Trophoblast cell (in vitro differentiated cells and primary cell): Measurements from ENCODE around the gene TADA1.

ENCODE experiments used
- DNase-seq, 2 donors: peaks; one replicate each; pipeline ENCODE4 v3.0.0-alpha.2; 2016
- H2AFZ ChIP-seq: 2 replicates; pipeline ENCODE4 v1.6.1; 2013; ENCODE audit warnings: low read length, moderate library complexity, mild to moderate bottlenecking; ENCODE audit not compliant: insufficient read depth, poor library complexity
- H2AK5ac ChIP-seq: 2 replicates; pipeline ENCODE4 v1.6.1; 2013; ENCODE audit warnings: mild to moderate bottlenecking, low read length
- H2BK120ac ChIP-seq: 2 replicates; pipeline ENCODE4 v1.6.1; 2013; ENCODE audit warnings: low read length, mild to moderate bottlenecking, moderate library complexity; ENCODE audit not compliant: insufficient read depth, poor library complexity
- H2BK12ac ChIP-seq: 2 replicates; pipeline ENCODE4 v1.6.1; 2013; ENCODE audit warnings: mild to moderate bottlenecking, low read length, moderate library complexity
- H2BK5ac ChIP-seq: 2 replicates; pipeline ENCODE4 v1.6.1; 2013; ENCODE audit warnings: low read length, low read depth, moderate library complexity, mild to moderate bottlenecking; ENCODE audit not compliant: poor library complexity
- H3K14ac ChIP-seq: 2 replicates; pipeline ENCODE4 v1.6.1; 2013; ENCODE audit warnings: mild to moderate bottlenecking, low read length
- H3K18ac ChIP-seq: 2 replicates; pipeline ENCODE4 v1.6.1; 2013; ENCODE audit warnings: mild to moderate bottlenecking, low read length
- H3K23ac ChIP-seq: 2 replicates; pipeline ENCODE4 v1.6.1; 2013; ENCODE audit warnings: low read length
- H3K27ac ChIP-seq: 2 replicates; pipeline ENCODE4 v1.5.1; 2013; ENCODE audit warnings: low read depth, mild to moderate bottlenecking, inconsistent platforms, low read length, moderate library complexity
- H3K27me3 ChIP-seq: 2 replicates; pipeline ENCODE4 v1.6.1; 2013; ENCODE audit warnings: inconsistent platforms, mild to moderate bottlenecking, low read length, moderate library complexity; ENCODE audit not compliant: insufficient read depth
- H3K36me3 ChIP-seq, 2 experiments: 1 replicate in 1 of 2; 2 replicates in 1 of 2; pipeline ENCODE4 v1.6.1; 2013; ENCODE audit warnings: low read length in 2 of 2, mild to moderate bottlenecking in 2 of 2, moderate library complexity in 1 of 2; ENCODE audit not compliant: insufficient read depth in 2 of 2, control insufficient read depth in 1 of 2
- H3K4ac ChIP-seq: 2 replicates; pipeline ENCODE4 v1.6.1; 2013; ENCODE audit warnings: low read depth, mild to moderate bottlenecking, low read length, moderate library complexity
- H3K4me1 ChIP-seq, 2 experiments: 1 replicate in 1 of 2; 2 replicates in 1 of 2; pipeline ENCODE4 v1.6.1; 2013; ENCODE audit warnings: low read length in 2 of 2, mild to moderate bottlenecking in 2 of 2, moderate library complexity in 1 of 2; ENCODE audit not compliant: insufficient read depth in 2 of 2, control insufficient read depth in 1 of 2
- H3K4me2 ChIP-seq: 2 replicates; pipeline ENCODE4 v1.6.1; 2013; ENCODE audit warnings: inconsistent platforms, mild to moderate bottlenecking, low read length, moderate library complexity
- H3K4me3 ChIP-seq: 2 replicates; pipeline ENCODE4 v1.5.1; 2013; ENCODE audit warnings: mild to moderate bottlenecking, low read depth, low read length, inconsistent platforms
- H3K79me1 ChIP-seq: one replicate; pipeline ENCODE4 v1.6.1; 2013; ENCODE audit warnings: low read length
- H3K79me2 ChIP-seq: 2 replicates; pipeline ENCODE4 v1.6.1; 2013; ENCODE audit warnings: low read length, mild to moderate bottlenecking; ENCODE audit not compliant: control insufficient read depth, insufficient read depth, poor library complexity
- H3K9ac ChIP-seq: 2 replicates; pipeline ENCODE4 v1.6.1; 2013; ENCODE audit warnings: mild to moderate bottlenecking, low read length
- H3K9me3 ChIP-seq: 2 replicates; pipeline ENCODE4 v1.6.1; 2013; ENCODE audit warnings: low read depth, mild to moderate bottlenecking, control low read depth, inconsistent platforms, low read length; ENCODE audit not compliant: insufficient read depth
- H4K12ac ChIP-seq: 2 replicates; pipeline ENCODE4 v1.6.1; 2013; ENCODE audit warnings: low read depth, mild to moderate bottlenecking, low read length, moderate library complexity
- H4K8ac ChIP-seq: 2 replicates; pipeline ENCODE4 v1.6.1; 2013; ENCODE audit warnings: low read depth, mild to moderate bottlenecking, low read length, moderate library complexity
- H4K91ac ChIP-seq: one replicate; pipeline ENCODE4 v1.6.1; 2013; ENCODE audit warnings: low read depth, mild to moderate bottlenecking, low read length, moderate library complexity
- WGBS: extraction: QIAGEN DNeasy Blood & Tissue Kit; methylation state at CpG from one replicate; pipeline ENCODE4 v1.1.7; 2013; ENCODE audit warnings: missing lambda C conversion rate; ENCODE audit not compliant: insufficient read length, insufficient coverage; ENCODE audit errors: extremely low coverage; 5-methylcytosine and 5-hydroxymethylcytosine counted together

TADA1 gene

GRCh38 chr1:166869318-166870099, 6.6 kb downstream of the TADA1 start:
- Histone ChIP-seq H3K9ac (no peak overlapping the region), H4K91ac (no peak overlapping the region), H3K9me3 (no peaks in the 10 kb centered on the region), H3K4me2 (no peak overlapping the region), H2BK120ac (no peak overlapping the region), H3K4ac (no peak overlapping the region), H3K27ac (no peak overlapping the region), H3K4me3 (no peak overlapping the region), H3K27me3 (no peaks in the 10 kb centered on the region), H2BK12ac (no peak overlapping the region), H3K79me2 (no peaks in the 10 kb centered on the region), H4K12ac (no peak overlapping the region), H2AK5ac (no peak overlapping the region), H3K79me1 (no peaks in the 10 kb centered on the region), H3K4me1 (no peaks in the 10 kb centered on the region), H3K18ac (no peak overlapping the region), H2AFZ (no peak overlapping the region), H4K8ac (no peak overlapping the region), H3K14ac (no peak overlapping the region), H3K23ac (no peak overlapping the region), H3K36me3 (peaks cover 7 to 8% of the 10 kb centered on the region in 2 experiments), H2BK5ac (no peak overlapping the region)
- DNase-seq, result no peak
- no CpG with 5 or more reads among the region's 3 CpGs for WGBS

GRCh38 chr1:166868639-166869038, 7.4 kb downstream of the TADA1 start:
- Histone ChIP-seq H3K4me2 (no peak overlapping the region), H3K27ac (no peak overlapping the region)
- no CpG with 5 or more reads among the region's 7 CpGs for WGBS

GRCh38 chr1:166865926-166866325, 10.1 kb downstream of the TADA1 start:
- H2BK120ac ChIP-seq, result no peak overlapping the region
- no peak overlapping the region for H4K8ac ChIP-seq
- H3K9ac ChIP-seq, result no peak overlapping the region
- no peak overlapping the region for H3K27ac ChIP-seq
- H4K91ac ChIP-seq, result no peak overlapping the region
- no peaks in the 10 kb centered on the region for H3K27me3 ChIP-seq
- DNase-seq, result peak; percentile 48 to 74
- no peak overlapping the region for H3K18ac ChIP-seq
- no peak overlapping the region for H4K12ac ChIP-seq
- H3K9me3 ChIP-seq, result no peaks in the 10 kb centered on the region
- no peak overlapping the region for H2BK12ac ChIP-seq
- no peaks in the 10 kb centered on the region for H3K79me2 ChIP-seq
- no CpG with 5 or more reads among the region's 5 CpGs for WGBS
- no peak overlapping the region for H2AK5ac ChIP-seq
- no peak overlapping the region for H3K14ac ChIP-seq
- peaks cover 14% of the 10 kb centered on the region in 2 experiments for H3K36me3 ChIP-seq
- no peak overlapping the region for H3K4me3 ChIP-seq
- H2BK5ac ChIP-seq, result no peak overlapping the region
- H3K23ac ChIP-seq, result no peak overlapping the region
- H2AFZ ChIP-seq, result no peak overlapping the region
- H3K4me2 ChIP-seq, result no peak overlapping the region
- no peak overlapping the region for H3K4ac ChIP-seq
- H3K4me1 ChIP-seq, result no peaks in the 10 kb centered on the region
- no peaks in the 10 kb centered on the region for H3K79me1 ChIP-seq

More at GRCh38 chr1:166868639-166869038, 7.4 kb downstream of the TADA1 start:
- Histone ChIP-seq H4K12ac (no peak overlapping the region), H3K14ac (no peak overlapping the region), H3K27me3 (no peaks in the 10 kb centered on the region), H4K8ac (no peak overlapping the region), H2AFZ (no peak overlapping the region), H2AK5ac (no peak overlapping the region), H3K4ac (no peak overlapping the region), H3K18ac (no peak overlapping the region), H4K91ac (no peak overlapping the region), H3K9ac (no peak overlapping the region), H3K4me3 (no peak overlapping the region), H3K9me3 (no peaks in the 10 kb centered on the region), H3K23ac (no peak overlapping the region), H2BK5ac (no peak overlapping the region), H2BK120ac (no peak overlapping the region), H3K4me1 (no peaks in the 10 kb centered on the region), H3K79me1 (no peaks in the 10 kb centered on the region), H3K79me2 (no peaks in the 10 kb centered on the region), H3K36me3 (peaks cover 9 to 12% of the 10 kb centered on the region in 2 experiments), H2BK12ac (no peak overlapping the region)
- no peak for DNase-seq

GRCh38 chr1:166859597-166859996, 16.5 kb downstream of the TADA1 start:
- no peak overlapping the region for H3K4me3 ChIP-seq
- no peak overlapping the region for H3K18ac ChIP-seq
- WGBS, result no CpG with 5 or more reads among the region's 5 CpGs
- no peak overlapping the region for H4K91ac ChIP-seq
- no peak for DNase-seq
- no peak overlapping the region for H4K12ac ChIP-seq
- H3K23ac ChIP-seq, result no peak overlapping the region
- no peaks in the 10 kb centered on the region for H3K79me1 ChIP-seq
- no peaks in the 10 kb centered on the region for H3K27me3 ChIP-seq
- no peak overlapping the region for H3K14ac ChIP-seq
- no peak overlapping the region for H3K9ac ChIP-seq
- no peak overlapping the region for H2AFZ ChIP-seq
- H2BK12ac ChIP-seq, result no peak overlapping the region
- no peak overlapping the region for H4K8ac ChIP-seq
- no peak overlapping the region for H3K4ac ChIP-seq
- no peak overlapping the region for H2AK5ac ChIP-seq
- H3K4me2 ChIP-seq, result no peak overlapping the region
- no peaks in the 10 kb centered on the region for H3K9me3 ChIP-seq
- H2BK5ac ChIP-seq, result no peak overlapping the region
- peaks cover 23 to 30% of the 10 kb centered on the region in 2 experiments for H3K36me3 ChIP-seq
- no peaks in the 10 kb centered on the region for H3K4me1 ChIP-seq
- H2BK120ac ChIP-seq, result no peak overlapping the region
- no peak overlapping the region for H3K27ac ChIP-seq
- no peaks in the 10 kb centered on the region for H3K79me2 ChIP-seq
